ENCODE measurements around the gene PTPRT.

PTPRT gene

GRCh38 chr20:42118001-42118400, 1071.7 kb downstream of the PTPRT start:
- Histone ChIP-seq H3K4me2 (ENCODE audit: low read length, poor library complexity, severe bottlenecking) (no peak overlapping the region), H2AK5ac (ENCODE audit: low read length, severe bottlenecking) (no peak overlapping the region), H3K9me3 (ENCODE audit: control insufficient read depth, low read length) (no peaks in the 10 kb centered on the region), H2BK12ac (ENCODE audit: low read length in 2 of 2) (no peak overlapping the region), H2BK5ac (ENCODE audit: low read depth, low read length, poor library complexity, severe bottlenecking) (no peak overlapping the region), H3K4ac (ENCODE audit: low read depth in 1 of 2, low read length in 2 of 2) (no peak overlapping the region), H2AFZ (ENCODE audit: low read depth, low read length) (no peak overlapping the region), H3K27ac (ENCODE audit: low read length, poor library complexity, severe bottlenecking) (no peak overlapping the region), H3K4me3 (ENCODE audit: insufficient read depth in 1 of 2, low read depth in 1 of 2, low read length in 2 of 2) (no peak overlapping the region), H3K18ac (ENCODE audit: low read depth in 1 of 2, low read length in 2 of 2) (no peak overlapping the region), H3K9ac (ENCODE audit: low read length) (no peak overlapping the region), H2BK15ac (ENCODE audit: low read depth, poor library complexity, severe bottlenecking) (no peak overlapping the region), H4K91ac (ENCODE audit: low read length) (no peak overlapping the region), H3K36me3 (ENCODE audit: control insufficient read depth in 1 of 2, insufficient read depth in 2 of 2, low read depth in 1 of 2, low read length in 2 of 2) (no peaks in the 10 kb centered on the region), H3K23ac (ENCODE audit: low read length in 2 of 2) (no peak overlapping the region), H4K8ac (ENCODE audit: low read length) (no peak overlapping the region), H3K4me1 (ENCODE audit: control insufficient read depth, insufficient read depth, low read depth, low read length) (no peaks in the 10 kb centered on the region), H2BK120ac (ENCODE audit: low read depth, low read length) (no peak overlapping the region), H3K14ac (ENCODE audit: low read length in 2 of 2) (no peak overlapping the region), H3K79me1 (replicated peaks; ENCODE audit: low read length, poor library complexity, severe bottlenecking) (no peaks in the 10 kb centered on the region), H3K27me3 (ENCODE audit: control insufficient read depth in 1 of 2, insufficient read depth in 1 of 2, low read length in 2 of 2) (no peaks in the 10 kb centered on the region)
- WGBS = 65% methylated on average over 7 of the region's 7 CpGs
- no peak for DNase-seq

- Histone ChIP-seq H3K9ac (ENCODE audit: low read length) (no peak overlapping the region), H4K91ac (ENCODE audit: low read length) (no peak overlapping the region), H3K79me1 (replicated peaks; ENCODE audit: low read length, poor library complexity, severe bottlenecking) (no peaks in the 10 kb centered on the region), H3K4me3 (ENCODE audit: insufficient read depth in 1 of 2, low read depth in 1 of 2, low read length in 2 of 2) (no peak overlapping the region), H2BK5ac (ENCODE audit: low read depth, low read length, poor library complexity, severe bottlenecking) (no peak overlapping the region), H3K23ac (ENCODE audit: low read length in 2 of 2) (no peak overlapping the region), H2BK120ac (ENCODE audit: low read depth, low read length) (no peak overlapping the region), H4K8ac (ENCODE audit: low read length) (no peak overlapping the region), H3K27me3 (ENCODE audit: control insufficient read depth in 1 of 2, insufficient read depth in 1 of 2, low read length in 2 of 2) (no peaks in the 10 kb centered on the region), H3K27ac (ENCODE audit: low read length, poor library complexity, severe bottlenecking) (no peak overlapping the region), H2BK15ac (ENCODE audit: low read depth, poor library complexity, severe bottlenecking) (no peak overlapping the region), H3K36me3 (ENCODE audit: control insufficient read depth in 1 of 2, insufficient read depth in 2 of 2, low read depth in 1 of 2, low read length in 2 of 2) (no peaks in the 10 kb centered on the region), H3K4me1 (ENCODE audit: control insufficient read depth, insufficient read depth, low read depth, low read length) (no peaks in the 10 kb centered on the region), H2AFZ (ENCODE audit: low read depth, low read length) (no peak overlapping the region), H3K4me2 (ENCODE audit: low read length, poor library complexity, severe bottlenecking) (no peak overlapping the region), H3K14ac (ENCODE audit: low read length in 2 of 2) (no peak overlapping the region), H2AK5ac (ENCODE audit: low read length, severe bottlenecking) (no peak overlapping the region), H3K9me3 (ENCODE audit: control insufficient read depth, low read length) (no peaks in the 10 kb centered on the region), H3K4ac (ENCODE audit: low read depth in 1 of 2, low read length in 2 of 2) (no peak overlapping the region), H2BK12ac (ENCODE audit: low read length in 2 of 2) (no peak overlapping the region), H3K18ac (ENCODE audit: low read depth in 1 of 2, low read length in 2 of 2) (no peak overlapping the region)
- no peak for DNase-seq
- whole genome bisulfite sequencing = 68% methylated on average over 8 of the region's 8 CpGs
Measured at GRCh38 chr20:42113236-42113635, 1076.5 kb downstream of the PTPRT start.

- no peak overlapping the region for H2BK5ac ChIP-seq (ENCODE audit: low read depth, low read length, poor library complexity, severe bottlenecking)
- WGBS = 86% methylated on average over 4 of the region's 5 CpGs
- H3K27ac ChIP-seq (ENCODE audit: low read length, poor library complexity, severe bottlenecking) = no peak overlapping the region
- H3K79me1 ChIP-seq (replicated peaks; ENCODE audit: low read length, poor library complexity, severe bottlenecking) = no peaks in the 10 kb centered on the region
- H2AFZ ChIP-seq (ENCODE audit: low read depth, low read length) = no peak overlapping the region
- H3K4me1 ChIP-seq (ENCODE audit: control insufficient read depth, insufficient read depth, low read depth, low read length) = no peaks in the 10 kb centered on the region
- no peak overlapping the region for H2AK5ac ChIP-seq (ENCODE audit: low read length, severe bottlenecking)
- H3K4me3 ChIP-seq (ENCODE audit: insufficient read depth in 1 of 2, low read depth in 1 of 2, low read length in 2 of 2) = no peak overlapping the region
- no peak overlapping the region for H4K91ac ChIP-seq (ENCODE audit: low read length)
- H3K4ac ChIP-seq (ENCODE audit: low read depth in 1 of 2, low read length in 2 of 2) = no peak overlapping the region
- no peak overlapping the region for H3K18ac ChIP-seq (ENCODE audit: low read depth in 1 of 2, low read length in 2 of 2)
- H4K8ac ChIP-seq (ENCODE audit: low read length) = no peak overlapping the region
- H3K4me2 ChIP-seq (ENCODE audit: low read length, poor library complexity, severe bottlenecking) = no peak overlapping the region
- H2BK12ac ChIP-seq (ENCODE audit: low read length in 2 of 2) = no peak overlapping the region
- H2BK15ac ChIP-seq (ENCODE audit: low read depth, poor library complexity, severe bottlenecking) = no peak overlapping the region
- no peak overlapping the region for H3K9ac ChIP-seq (ENCODE audit: low read length)
- no peak overlapping the region for H3K23ac ChIP-seq (ENCODE audit: low read length in 2 of 2)
- DNase-seq = no peak
- no peak overlapping the region for H3K14ac ChIP-seq (ENCODE audit: low read length in 2 of 2)
- H3K36me3 ChIP-seq (ENCODE audit: control insufficient read depth in 1 of 2, insufficient read depth in 2 of 2, low read depth in 1 of 2, low read length in 2 of 2) = no peaks in the 10 kb centered on the region
- no peaks in the 10 kb centered on the region for H3K9me3 ChIP-seq (ENCODE audit: control insufficient read depth, low read length)
- H2BK120ac ChIP-seq (ENCODE audit: low read depth, low read length) = no peak overlapping the region
- H3K27me3 ChIP-seq (ENCODE audit: control insufficient read depth in 1 of 2, insufficient read depth in 1 of 2, low read length in 2 of 2) = no peaks in the 10 kb centered on the region
Measured at GRCh38 chr20:42112161-42112560, 1077.5 kb downstream of the PTPRT start.

GRCh38 chr20:42111349-42111748, 1078.4 kb downstream of the PTPRT start:
- no peak overlapping the region for H4K8ac ChIP-seq (ENCODE audit: low read length)
- H2AFZ ChIP-seq (ENCODE audit: low read depth, low read length) = no peak overlapping the region
- no peak overlapping the region for H2AK5ac ChIP-seq (ENCODE audit: low read length, severe bottlenecking)
- no peak overlapping the region for H4K91ac ChIP-seq (ENCODE audit: low read length)
- no peak overlapping the region for H3K27ac ChIP-seq (ENCODE audit: low read length, poor library complexity, severe bottlenecking)
- H2BK5ac ChIP-seq (ENCODE audit: low read depth, low read length, poor library complexity, severe bottlenecking) = no peak overlapping the region
- no peak overlapping the region for H2BK120ac ChIP-seq (ENCODE audit: low read depth, low read length)
- H2BK12ac ChIP-seq (ENCODE audit: low read length in 2 of 2) = no peak overlapping the region
- no peak overlapping the region for H3K4me3 ChIP-seq (ENCODE audit: insufficient read depth in 1 of 2, low read depth in 1 of 2, low read length in 2 of 2)
- no peak overlapping the region for H3K4ac ChIP-seq (ENCODE audit: low read depth in 1 of 2, low read length in 2 of 2)
- no peaks in the 10 kb centered on the region for H3K36me3 ChIP-seq (ENCODE audit: control insufficient read depth in 1 of 2, insufficient read depth in 2 of 2, low read depth in 1 of 2, low read length in 2 of 2)
- no peaks in the 10 kb centered on the region for H3K79me1 ChIP-seq (replicated peaks; ENCODE audit: low read length, poor library complexity, severe bottlenecking)
- H3K14ac ChIP-seq (ENCODE audit: low read length in 2 of 2) = no peak overlapping the region
- H3K18ac ChIP-seq (ENCODE audit: low read depth in 1 of 2, low read length in 2 of 2) = no peak overlapping the region
- H2BK15ac ChIP-seq (ENCODE audit: low read depth, poor library complexity, severe bottlenecking) = no peak overlapping the region
- H3K27me3 ChIP-seq (ENCODE audit: control insufficient read depth in 1 of 2, insufficient read depth in 1 of 2, low read length in 2 of 2) = no peaks in the 10 kb centered on the region
- no peaks in the 10 kb centered on the region for H3K9me3 ChIP-seq (ENCODE audit: control insufficient read depth, low read length)
- H3K9ac ChIP-seq (ENCODE audit: low read length) = no peak overlapping the region
- H3K23ac ChIP-seq (ENCODE audit: low read length in 2 of 2) = no peak overlapping the region
- DNase-seq = no peak
- H3K4me2 ChIP-seq (ENCODE audit: low read length, poor library complexity, severe bottlenecking) = no peak overlapping the region
- WGBS = 67% methylated on average over 1 of the region's 1 CpG
- no peaks in the 10 kb centered on the region for H3K4me1 ChIP-seq (ENCODE audit: control insufficient read depth, insufficient read depth, low read depth, low read length)
